GM19455 (cell line): ENCODE measurements around the gene PCP4.

Experiments
- ATAC-seq: cut with Tn5 transposase; IDR thresholded peaks from one replicate; pipeline ENCODE4 v1.9.1; 2021; ENCODE audit not compliant: unreplicated experiment

The PCP4 gene

DNA sequence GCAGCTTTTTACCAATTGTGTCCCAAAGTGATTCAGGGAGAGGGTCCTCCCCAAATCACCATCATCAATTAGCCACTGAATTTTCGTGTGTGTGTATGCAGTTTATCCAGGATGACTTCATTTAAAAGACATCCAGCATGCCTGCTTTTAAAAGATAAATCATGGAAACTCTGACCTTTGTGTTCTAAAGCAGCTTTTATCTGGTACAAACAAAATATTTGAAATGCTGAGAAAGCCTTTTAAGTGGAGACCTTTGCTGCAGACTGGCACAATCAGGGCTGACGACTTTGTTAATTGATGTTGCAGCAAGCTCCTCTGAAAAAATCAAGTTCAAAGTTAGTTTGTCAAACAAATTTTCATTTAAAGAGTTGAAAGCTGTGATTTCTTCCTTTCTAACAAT, 104.7 kb downstream of the PCP4 start:
- ATAC-seq, result no peak

- ATAC-seq, result no peak
These were observed 105.2 kb downstream of the PCP4 start for GRCh38 chr21:39972471-39972870.

GRCh38 chr21:39972976-39973770, 105.9 kb downstream of the PCP4 start:
- no peak for ATAC-seq

- ATAC-seq, result no peak
These were observed 109.6 kb downstream of the PCP4 start for GRCh38 chr21:39976800-39977199.
